Brain microvascular endothelial cell (primary cell): ENCODE data around the gene ZNF837.
A peak's percentile ranks its signal among the peaks of the same experiment; 100 is the strongest.

Source experiments
- DNase-seq: peaks from one replicate; pipeline ENCODE4 v3.0.0-alpha.2; 2020
- H3K27ac ChIP-seq: fragments of 250-450 bp; sonication (Bioruptor Pico); 2 replicates; pipeline ENCODE4 v1.5.1; 2020; ENCODE audit warnings: mild to moderate bottlenecking, moderate library complexity
- H3K27me3 ChIP-seq: fragments of 250-450 bp; sonication (Bioruptor Pico); replicated peaks from 2 replicates; pipeline ENCODE4 v1.5.1; 2020; ENCODE audit warnings: mild to moderate bottlenecking
- H3K36me3 ChIP-seq: fragments of 250-450 bp; sonication (Bioruptor Pico); replicated peaks from 2 replicates; pipeline ENCODE4 v1.5.1; 2020; ENCODE audit warnings: mild to moderate bottlenecking
- H3K4me3 ChIP-seq: 2 replicates; pipeline ENCODE4 v1.5.1; 2011; ENCODE audit warnings: low read depth, mild to moderate bottlenecking, control low read depth, low read length, moderate library complexity
- in situ Hi-C: cut with HindIII; loops from 2 replicates; pipeline ENCODE4 v1.10.0; 2017; ENCODE audit warnings: low sequenced_read_pairs, low pct_ligation_motif_present
- TF ChIP-seq, protein P1 (sequence below): IDR thresholded peaks from 2 replicates; pipeline ENCODE4 v1.5.1; 2011; ENCODE audit warnings: low read depth, mild to moderate bottlenecking, moderate library complexity, low read length, control low read depth, inconsistent platforms; ENCODE audit errors: missing control alignments

The ZNF837 gene

DNA sequence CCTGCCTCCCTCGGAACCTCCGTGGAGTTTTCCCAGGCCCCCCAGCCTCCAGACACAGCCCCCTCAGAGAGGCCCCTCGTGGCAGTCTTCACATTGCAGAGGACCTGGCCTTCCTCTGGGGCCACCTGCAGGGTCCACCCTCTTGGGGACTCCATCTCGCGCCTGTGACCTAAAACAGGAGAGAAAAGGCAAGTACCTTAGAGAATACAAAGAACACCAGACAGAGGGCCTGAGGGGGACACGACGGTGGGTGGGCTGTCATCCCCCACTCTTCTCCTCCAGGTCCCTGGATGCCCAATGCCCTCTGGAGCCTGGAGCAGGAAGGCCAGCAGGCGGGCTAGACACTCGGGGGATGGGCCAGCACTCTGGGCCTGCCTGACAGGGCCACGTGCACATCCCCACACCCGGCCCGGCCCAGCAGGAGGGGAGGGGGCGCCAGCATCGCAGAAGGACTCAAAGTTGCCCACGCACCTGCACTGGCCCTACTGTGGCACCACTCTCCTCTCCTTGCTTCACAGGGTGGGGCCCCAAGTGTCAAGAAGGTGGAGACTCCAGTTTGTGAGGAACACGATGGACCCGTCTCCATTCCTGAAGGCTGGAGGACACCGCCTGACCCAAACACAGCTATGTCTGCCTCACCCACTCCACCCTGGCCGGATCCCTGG lies 23.2 kb downstream of the ZNF837 start:
- DNase-seq = no peak
- in situ Hi-C loops = no loop called here
- H3K36me3 ChIP-seq = no peaks in the 10 kb centered on the region
- TF ChIP-seq, protein P1, sequence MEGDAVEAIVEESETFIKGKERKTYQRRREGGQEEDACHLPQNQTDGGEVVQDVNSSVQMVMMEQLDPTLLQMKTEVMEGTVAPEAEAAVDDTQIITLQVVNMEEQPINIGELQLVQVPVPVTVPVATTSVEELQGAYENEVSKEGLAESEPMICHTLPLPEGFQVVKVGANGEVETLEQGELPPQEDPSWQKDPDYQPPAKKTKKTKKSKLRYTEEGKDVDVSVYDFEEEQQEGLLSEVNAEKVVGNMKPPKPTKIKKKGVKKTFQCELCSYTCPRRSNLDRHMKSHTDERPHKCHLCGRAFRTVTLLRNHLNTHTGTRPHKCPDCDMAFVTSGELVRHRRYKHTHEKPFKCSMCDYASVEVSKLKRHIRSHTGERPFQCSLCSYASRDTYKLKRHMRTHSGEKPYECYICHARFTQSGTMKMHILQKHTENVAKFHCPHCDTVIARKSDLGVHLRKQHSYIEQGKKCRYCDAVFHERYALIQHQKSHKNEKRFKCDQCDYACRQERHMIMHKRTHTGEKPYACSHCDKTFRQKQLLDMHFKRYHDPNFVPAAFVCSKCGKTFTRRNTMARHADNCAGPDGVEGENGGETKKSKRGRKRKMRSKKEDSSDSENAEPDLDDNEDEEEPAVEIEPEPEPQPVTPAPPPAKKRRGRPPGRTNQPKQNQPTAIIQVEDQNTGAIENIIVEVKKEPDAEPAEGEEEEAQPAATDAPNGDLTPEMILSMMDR = no peak
- no peaks in the 10 kb centered on the region for H3K27me3 ChIP-seq
- H3K4me3 ChIP-seq = no peak overlapping the region
- H3K27ac ChIP-seq = no peak overlapping the region

DNA sequence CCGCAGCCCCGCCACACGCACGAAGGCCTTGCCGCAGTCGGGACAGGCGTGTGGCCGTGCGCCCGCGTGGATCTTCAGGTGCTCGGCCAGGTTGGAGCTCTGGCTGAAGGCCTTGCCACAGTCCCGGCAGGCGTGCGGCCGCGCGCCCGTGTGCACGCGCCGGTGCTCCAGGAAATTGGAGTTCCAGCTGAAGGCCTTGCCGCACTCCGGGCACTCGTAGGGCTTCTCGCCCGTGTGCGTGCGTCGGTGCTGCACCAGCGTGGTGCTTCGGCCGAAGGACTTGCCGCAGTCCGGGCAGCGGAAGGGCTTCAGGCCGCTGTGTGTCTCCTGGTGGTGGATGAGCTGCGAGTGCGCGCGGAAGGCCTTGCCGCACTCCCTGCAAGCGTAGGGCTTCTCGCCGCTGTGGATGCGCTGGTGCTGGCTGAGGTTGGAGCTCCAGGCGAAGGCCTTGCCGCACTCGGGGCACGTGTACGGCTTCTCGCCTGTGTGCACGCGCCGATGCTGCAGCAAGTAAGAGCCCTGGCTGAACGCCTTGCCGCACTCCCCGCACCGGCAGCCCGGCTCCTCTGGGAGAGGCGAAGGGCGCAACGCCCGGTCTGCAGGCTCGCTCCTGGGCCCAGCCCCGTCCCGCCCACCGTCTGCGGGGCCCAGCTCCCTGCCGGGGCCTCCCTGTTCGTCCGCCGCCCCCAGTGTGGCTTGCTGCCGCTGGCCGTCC lies 23.9 kb downstream of the ZNF837 start:
- no peak overlapping the region for H3K27ac ChIP-seq
- peak; percentile 11 for DNase-seq
- in situ Hi-C loops = no loop called here
- TF ChIP-seq, protein P1 = no peak
- peak overlapping the region; percentile 29 for H3K4me3 ChIP-seq
- H3K27me3 ChIP-seq = no peaks in the 10 kb centered on the region
- H3K36me3 ChIP-seq = no peaks in the 10 kb centered on the region

DNA sequence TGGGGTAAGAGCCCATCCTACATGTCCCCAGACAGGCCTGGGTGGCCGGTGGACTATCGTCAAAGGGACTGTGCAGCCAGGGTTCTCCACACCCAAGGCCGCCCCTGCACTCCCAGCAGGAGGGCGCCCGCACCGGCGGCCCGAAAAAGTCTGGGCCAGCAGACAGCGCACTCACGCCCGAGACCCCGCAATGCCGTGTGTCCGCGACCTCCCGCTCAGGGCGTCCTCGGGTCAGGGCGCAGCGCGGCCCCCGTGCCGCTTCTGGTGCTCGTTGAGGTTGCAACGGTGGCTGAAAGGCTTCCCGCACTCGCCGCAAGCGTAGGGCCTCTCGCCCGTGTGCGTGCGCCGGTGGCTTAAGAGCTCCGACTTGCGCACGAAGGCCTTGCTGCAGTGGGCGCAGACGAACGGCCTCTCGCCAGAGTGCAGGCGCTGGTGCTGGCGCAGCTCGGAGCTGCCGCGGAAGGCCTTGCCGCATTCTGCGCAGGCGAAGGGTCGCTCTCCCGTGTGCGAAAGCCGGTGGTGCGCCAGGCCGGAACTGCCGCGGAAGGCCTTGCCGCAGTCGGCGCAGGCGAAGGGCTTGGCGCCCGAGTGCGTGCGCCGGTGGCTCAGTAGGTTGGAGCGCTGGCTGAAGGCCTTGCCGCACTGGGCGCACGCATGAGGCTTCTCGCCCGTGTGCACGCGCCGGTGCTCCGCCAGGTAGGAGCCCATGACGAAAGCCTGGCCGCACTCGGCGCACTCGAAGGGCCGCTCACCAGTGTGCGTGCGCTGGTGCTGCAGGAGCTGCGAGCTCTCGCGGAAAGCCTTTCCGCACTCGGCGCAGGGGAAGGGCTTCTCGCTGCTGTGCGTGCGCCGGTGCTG lies 24.7 kb downstream of the ZNF837 start:
- no peak for DNase-seq
- in situ Hi-C loops = no loop called here
- Histone ChIP-seq H3K27ac (no peak overlapping the region), H3K27me3 (no peaks in the 10 kb centered on the region), H3K36me3 (peaks cover 1% of the 10 kb centered on the region), H3K4me3 (peak overlapping the region; percentile 29)
- TF ChIP-seq, protein P1 = no peak

DNA sequence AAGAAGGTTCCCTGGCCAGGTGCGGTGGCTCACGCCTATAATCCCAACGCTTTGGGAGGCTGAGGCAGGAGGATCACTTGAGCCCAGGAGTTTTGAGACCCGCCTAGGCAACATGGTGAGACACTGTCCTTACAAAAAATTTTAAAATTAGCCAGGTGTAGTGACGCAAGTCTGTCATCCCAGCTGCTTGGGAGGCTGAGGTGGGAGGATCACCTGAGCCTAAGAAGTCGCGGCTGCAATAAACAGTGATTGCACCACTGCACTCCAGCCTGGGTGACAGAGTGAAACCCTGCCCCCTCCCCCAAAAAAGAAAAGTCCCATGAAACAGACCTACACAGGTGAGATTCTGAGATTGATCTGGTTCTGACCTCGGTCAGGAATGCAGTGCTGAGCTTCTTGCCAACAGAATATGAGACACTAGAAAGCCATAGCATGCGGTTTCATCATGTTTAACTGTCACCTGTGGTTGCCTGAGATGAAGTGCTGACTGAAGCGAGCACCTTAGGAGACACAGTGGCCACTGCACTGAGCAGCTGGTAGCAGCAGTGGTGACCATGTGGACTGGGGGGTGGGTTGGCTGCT lies 25.5 kb downstream of the ZNF837 start:
- no peak overlapping the region for H3K4me3 ChIP-seq
- DNase-seq = no peak
- TF ChIP-seq, protein P1 = no peak

DNA sequence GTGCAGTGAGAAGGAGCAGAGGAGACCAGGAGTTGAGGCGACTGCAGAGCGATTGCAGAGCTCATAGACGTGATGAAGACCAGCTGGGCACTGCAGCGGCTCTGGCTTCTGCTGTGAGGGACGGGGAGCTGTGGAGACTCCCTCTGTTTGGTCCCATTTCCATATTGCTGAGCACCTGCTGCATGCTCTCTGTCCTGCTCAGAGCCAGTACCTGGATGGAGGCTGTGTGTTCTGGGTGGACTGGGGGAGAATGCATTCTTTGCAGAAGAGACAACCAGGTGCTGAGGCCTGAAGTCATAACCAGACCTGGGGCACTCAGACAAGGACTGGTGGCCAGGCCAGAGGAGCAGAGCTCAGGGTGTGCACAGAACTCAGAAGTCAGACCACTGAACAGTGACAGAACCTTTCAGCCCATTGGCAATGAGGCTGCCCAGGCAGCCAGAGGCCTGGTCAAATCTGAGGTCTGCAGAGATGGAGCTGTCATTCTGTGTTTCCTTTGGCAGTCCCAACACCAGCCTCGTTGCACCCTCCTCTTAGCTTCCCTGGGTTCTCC lies 26.3 kb downstream of the ZNF837 start:
- no peaks in the 10 kb centered on the region for H3K27me3 ChIP-seq
- no peak overlapping the region for H3K27ac ChIP-seq
- no peak for DNase-seq
- TF ChIP-seq, protein P1 = no peak
- no peak overlapping the region for H3K4me3 ChIP-seq
- H3K36me3 ChIP-seq = peaks cover 13% of the 10 kb centered on the region
- in situ Hi-C loops = no loop called here

More for the DNA sequence above, 25.5 kb downstream of the ZNF837 start:
- Histone ChIP-seq H3K36me3 (peaks cover 10% of the 10 kb centered on the region), H3K27ac (no peak overlapping the region), H3K27me3 (no peaks in the 10 kb centered on the region)
- in situ Hi-C loops = no loop called here
